Stomach (tissue), 4 donors: Measurements from ENCODE around the gene RBFOX1.

Source experiments
- CTCF ChIP-seq, 7 experiments: fragments of 450-650 bp in 4 of 7; fragments of 200-600 bp in 3 of 7; sonication (generic) in 3 of 7; IDR thresholded peaks; one replicate each; pipeline ENCODE4 v1.5.1; 2016 to 2019; ENCODE audit warnings: antibody characterized with exemption in 7 of 7, control low read depth in 2 of 7, mild to moderate bottlenecking in 1 of 7
- POLR2A ChIP-seq, 4 donors: fragments of 450-650 bp; IDR thresholded peaks; one replicate each; pipeline ENCODE4 v1.6.1; 2016; ENCODE audit warnings: antibody characterized with exemption in 4 of 4, control low read depth in 2 of 4, mild to moderate bottlenecking in 1 of 4, moderate library complexity in 1 of 4

- no peak for TF ChIP-seq CTCF (IDR thresholded peaks at IDR 0.05)
- no peak for TF ChIP-seq POLR2A (IDR thresholded peaks at IDR 0.05)
Measured at GRCh38 chr16:7736138-7736665, 403.6 kb downstream of the RBFOX1 start.
